Stimulated activated naive CD8-positive, alpha-beta T cell treated with anti-CD3 and anti-CD28 coated beads, Interleukin-15, amount 100 ng/mL, for 72 hours (primary cell): Measurements from ENCODE around the gene CETP.

Experiments used
- ATAC-seq: fragments of 150-1000 bp; cut with Tn5 transposase; 2 replicates; pipeline ENCODE4 v1.10.0; 2021; ENCODE audit warnings: mild to moderate bottlenecking, moderate library complexity
- DNase-seq, 2 donors: peaks; one replicate each; pipeline ENCODE4 v3.0.0; 2021 to 2022
- H3K27ac Mint-ChIP-seq, 2 donors: one replicate each; pipeline ENCODE4 v1.8.0; 2022; ENCODE audit warnings: mild to moderate bottlenecking in 2 of 2, mixed read lengths in 2 of 2, moderate library complexity in 2 of 2
- H3K27me3 Mint-ChIP-seq: one replicate; pipeline ENCODE4 v1.8.0; 2022; ENCODE audit warnings: mixed read lengths
- H3K4me1 Mint-ChIP-seq: one replicate; pipeline ENCODE4 v1.8.0; 2022; ENCODE audit warnings: mild to moderate bottlenecking, mixed read lengths
- H3K4me3 Mint-ChIP-seq, 2 donors: one replicate each; pipeline ENCODE4 v1.8.0; 2022; ENCODE audit warnings: mild to moderate bottlenecking in 2 of 2, mixed read lengths in 2 of 2, moderate library complexity in 1 of 2
- H3K9me3 Mint-ChIP-seq, 2 donors: one replicate each; pipeline ENCODE4 v1.8.0; 2022; ENCODE audit warnings: mixed read lengths in 2 of 2

The CETP gene

DNA sequence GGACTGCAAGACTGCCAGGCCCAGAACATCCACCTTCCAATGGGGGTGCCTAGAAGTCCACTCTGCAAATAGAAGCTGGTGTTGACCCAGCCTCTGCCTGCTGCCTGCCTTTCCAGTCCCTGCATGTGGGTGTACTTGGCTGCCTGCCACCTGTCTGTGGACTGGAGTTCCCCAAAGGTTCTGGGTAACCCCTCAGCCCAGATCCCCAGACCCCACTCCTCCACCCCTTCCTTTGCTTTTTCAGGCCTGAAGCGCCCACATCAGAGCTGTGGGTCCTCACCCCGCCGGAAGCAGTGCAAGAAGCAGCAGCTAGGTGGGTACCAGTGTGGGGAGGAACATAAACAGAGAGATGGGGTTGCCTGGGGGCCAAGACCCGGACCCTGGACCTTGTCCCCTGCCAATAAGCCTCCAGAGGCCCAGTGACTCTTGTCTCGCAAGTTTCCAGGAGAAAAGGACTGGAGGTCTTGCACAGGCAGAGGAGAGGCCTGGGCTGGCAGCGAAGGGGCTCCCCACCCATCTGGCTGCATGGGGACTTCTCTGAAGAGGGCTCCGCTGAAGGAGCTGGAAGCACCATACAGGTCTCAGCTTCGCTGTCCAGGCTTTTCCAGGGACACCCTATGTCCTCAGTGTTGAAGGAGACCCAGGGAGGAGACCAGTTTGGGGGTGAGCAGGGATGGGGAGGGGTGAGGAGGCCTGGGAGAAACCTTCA is 61.9 kb downstream of the CETP start:
- no peaks in the 10 kb centered on the region for H3K27me3 Mint-ChIP-seq
- ATAC-seq (peak; percentile 96), DNase-seq (peak; percentile 84 to 94)
- peaks cover 99% of the 10 kb centered on the region for H3K4me1 Mint-ChIP-seq
- peak overlapping the region; percentile 79 to 81 for H3K4me3 Mint-ChIP-seq
- no peaks in the 10 kb centered on the region for H3K9me3 Mint-ChIP-seq
- H3K27ac Mint-ChIP-seq = peak overlapping the region; percentile 78 to 97

DNA sequence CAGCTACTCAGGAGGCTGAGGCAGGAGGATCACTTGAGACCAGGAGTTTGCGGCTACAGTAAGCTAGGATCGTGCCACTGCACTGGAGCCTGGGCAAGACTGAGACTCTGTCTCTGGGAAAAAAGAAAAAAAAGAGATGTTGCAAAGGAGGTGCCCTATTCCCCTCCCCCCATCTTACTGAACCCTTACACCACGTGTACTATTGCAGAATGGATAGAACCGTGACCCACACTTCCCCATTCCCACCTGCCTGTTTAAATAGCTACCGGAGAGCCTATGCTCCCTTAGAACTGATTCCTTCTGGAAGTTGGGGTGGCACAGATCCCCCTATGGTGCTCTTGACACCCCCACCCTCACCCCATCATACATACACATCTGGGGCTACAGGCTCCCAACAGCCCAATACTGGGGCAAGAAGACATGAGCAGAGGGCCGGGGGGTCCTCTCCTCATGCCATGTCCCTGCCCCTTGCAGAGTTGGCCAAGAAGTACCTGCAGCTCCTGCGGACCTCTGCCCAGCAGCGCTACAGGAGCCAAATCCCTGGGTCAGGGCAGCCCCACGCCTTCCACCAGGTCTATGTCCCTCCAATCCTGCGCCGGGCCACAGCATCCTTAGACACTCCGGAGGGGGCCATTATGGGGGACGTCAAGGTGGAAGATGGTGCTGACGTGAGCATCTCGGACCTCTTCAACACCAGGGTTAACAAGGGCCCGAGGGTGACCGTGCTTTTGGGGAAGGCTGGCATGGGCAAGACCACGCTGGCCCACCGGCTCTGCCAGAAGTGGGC is 63.3 kb downstream of the CETP start:
- Mint-ChIP-seq H3K9me3 (peaks cover 0 to 3% of the 10 kb centered on the region in 2 donors), H3K4me1 (peaks cover 100% of the 10 kb centered on the region), H3K27me3 (no peaks in the 10 kb centered on the region), H3K4me3 (peak overlapping the region in 1 of 2 donors; percentile 48), H3K27ac (no peak overlapping the region)
- DNase-seq (no peak), ATAC-seq (no peak)

DNA sequence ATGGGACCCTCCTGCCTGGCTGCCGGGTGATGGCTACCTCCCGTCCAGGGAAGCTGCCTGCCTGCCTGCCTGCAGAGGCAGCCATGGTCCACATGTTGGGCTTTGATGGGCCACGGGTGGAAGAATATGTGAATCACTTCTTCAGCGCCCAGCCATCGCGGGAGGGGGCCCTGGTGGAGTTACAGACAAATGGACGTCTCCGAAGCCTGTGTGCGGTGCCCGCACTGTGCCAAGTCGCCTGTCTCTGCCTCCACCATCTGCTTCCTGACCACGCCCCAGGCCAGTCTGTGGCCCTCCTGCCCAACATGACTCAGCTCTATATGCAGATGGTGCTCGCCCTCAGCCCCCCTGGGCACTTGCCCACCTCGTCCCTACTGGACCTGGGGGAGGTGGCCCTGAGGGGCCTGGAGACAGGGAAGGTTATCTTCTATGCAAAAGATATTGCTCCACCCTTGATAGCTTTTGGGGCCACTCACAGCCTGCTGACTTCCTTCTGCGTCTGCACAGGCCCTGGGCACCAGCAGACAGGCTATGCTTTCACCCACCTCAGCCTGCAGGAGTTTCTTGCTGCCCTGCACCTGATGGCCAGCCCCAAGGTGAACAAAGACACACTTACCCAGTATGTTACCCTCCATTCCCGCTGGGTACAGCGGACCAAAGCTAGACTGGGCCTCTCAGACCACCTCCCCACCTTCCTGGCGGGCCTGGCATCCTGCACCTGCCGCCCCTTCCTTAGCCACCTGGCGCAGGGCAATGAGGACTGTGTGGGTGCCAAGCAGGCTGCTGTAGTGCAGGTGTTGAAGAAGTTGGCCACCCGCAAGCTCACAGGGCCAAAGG is 64.4 kb downstream of the CETP start:
- DNase-seq (no peak), ATAC-seq (no peak)
- H3K27me3 Mint-ChIP-seq = no peaks in the 10 kb centered on the region
- peaks cover 0 to 6% of the 10 kb centered on the region in 2 donors for H3K9me3 Mint-ChIP-seq
- peaks cover 97% of the 10 kb centered on the region for H3K4me1 Mint-ChIP-seq
- peak overlapping the region in 1 of 2 donors; percentile 24 for H3K4me3 Mint-ChIP-seq
- H3K27ac Mint-ChIP-seq = peak overlapping the region in 1 of 2 donors; percentile 84

DNA sequence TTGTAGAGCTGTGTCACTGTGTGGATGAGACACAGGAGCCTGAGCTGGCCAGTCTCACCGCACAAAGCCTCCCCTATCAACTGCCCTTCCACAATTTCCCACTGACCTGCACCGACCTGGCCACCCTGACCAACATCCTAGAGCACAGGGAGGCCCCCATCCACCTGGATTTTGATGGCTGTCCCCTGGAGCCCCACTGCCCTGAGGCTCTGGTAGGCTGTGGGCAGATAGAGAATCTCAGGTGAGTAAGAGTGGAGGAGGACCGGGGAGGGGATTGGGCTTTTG is 65.0 kb downstream of the CETP start:
- DNase-seq (no peak), ATAC-seq (no peak)
- peaks cover 97% of the 10 kb centered on the region for H3K4me1 Mint-ChIP-seq
- H3K4me3 Mint-ChIP-seq = no peak overlapping the region
- peaks cover 0 to 6% of the 10 kb centered on the region in 2 donors for H3K9me3 Mint-ChIP-seq
- H3K27ac Mint-ChIP-seq = peak overlapping the region in 1 of 2 donors; percentile 20
- H3K27me3 Mint-ChIP-seq = no peaks in the 10 kb centered on the region

DNA sequence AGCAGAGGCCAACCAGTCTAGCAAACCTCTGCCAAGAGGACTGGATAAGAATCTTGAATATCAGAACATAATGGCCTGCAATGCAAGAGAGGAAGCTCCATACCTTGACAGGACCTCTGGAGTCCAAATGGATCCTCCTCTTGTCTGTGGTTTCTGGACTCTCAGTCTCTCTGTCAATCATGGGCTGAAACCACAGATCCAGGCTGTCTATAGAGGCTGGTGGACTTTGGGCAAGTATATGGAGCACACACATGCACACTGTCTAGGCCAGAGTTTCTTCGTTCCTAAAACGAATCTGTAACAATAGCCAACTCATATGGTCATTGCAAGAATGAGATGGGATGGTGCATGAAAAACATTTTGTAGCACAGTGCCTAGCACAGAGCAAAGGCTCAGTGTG is 65.3 kb downstream of the CETP start:
- Mint-ChIP-seq H3K4me3 (no peak overlapping the region), H3K9me3 (peaks cover 0 to 6% of the 10 kb centered on the region in 2 donors), H3K4me1 (peaks cover 97% of the 10 kb centered on the region), H3K27me3 (no peaks in the 10 kb centered on the region), H3K27ac (no peak overlapping the region)
- ATAC-seq (no peak), DNase-seq (no peak)

DNA sequence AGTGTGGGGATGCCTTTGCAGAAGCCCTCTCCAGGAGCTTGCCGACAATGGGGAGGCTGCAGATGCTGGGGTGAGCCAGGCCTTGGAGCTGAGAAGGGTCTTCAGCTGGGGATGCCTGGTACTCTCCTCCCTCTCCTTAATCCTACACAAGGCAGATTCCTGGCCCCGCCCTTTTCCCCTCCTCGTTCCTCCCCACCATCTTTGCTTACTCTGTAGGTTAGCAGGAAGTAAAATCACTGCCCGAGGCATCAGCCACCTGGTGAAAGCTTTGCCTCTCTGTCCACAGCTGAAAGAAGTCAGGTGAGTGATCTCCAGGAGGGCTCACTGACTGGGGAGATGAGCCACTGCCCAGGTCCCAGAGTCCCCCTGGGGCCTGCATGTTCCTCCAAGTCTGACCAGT is 66.3 kb downstream of the CETP start:
- peak overlapping the region; percentile 36 to 85 for H3K27ac Mint-ChIP-seq
- DNase-seq (no peak), ATAC-seq (no peak)
- H3K9me3 Mint-ChIP-seq = peaks cover 0 to 6% of the 10 kb centered on the region in 2 donors
- no peak overlapping the region for H3K4me3 Mint-ChIP-seq
- H3K4me1 Mint-ChIP-seq = peaks cover 94% of the 10 kb centered on the region
- no peaks in the 10 kb centered on the region for H3K27me3 Mint-ChIP-seq

DNA sequence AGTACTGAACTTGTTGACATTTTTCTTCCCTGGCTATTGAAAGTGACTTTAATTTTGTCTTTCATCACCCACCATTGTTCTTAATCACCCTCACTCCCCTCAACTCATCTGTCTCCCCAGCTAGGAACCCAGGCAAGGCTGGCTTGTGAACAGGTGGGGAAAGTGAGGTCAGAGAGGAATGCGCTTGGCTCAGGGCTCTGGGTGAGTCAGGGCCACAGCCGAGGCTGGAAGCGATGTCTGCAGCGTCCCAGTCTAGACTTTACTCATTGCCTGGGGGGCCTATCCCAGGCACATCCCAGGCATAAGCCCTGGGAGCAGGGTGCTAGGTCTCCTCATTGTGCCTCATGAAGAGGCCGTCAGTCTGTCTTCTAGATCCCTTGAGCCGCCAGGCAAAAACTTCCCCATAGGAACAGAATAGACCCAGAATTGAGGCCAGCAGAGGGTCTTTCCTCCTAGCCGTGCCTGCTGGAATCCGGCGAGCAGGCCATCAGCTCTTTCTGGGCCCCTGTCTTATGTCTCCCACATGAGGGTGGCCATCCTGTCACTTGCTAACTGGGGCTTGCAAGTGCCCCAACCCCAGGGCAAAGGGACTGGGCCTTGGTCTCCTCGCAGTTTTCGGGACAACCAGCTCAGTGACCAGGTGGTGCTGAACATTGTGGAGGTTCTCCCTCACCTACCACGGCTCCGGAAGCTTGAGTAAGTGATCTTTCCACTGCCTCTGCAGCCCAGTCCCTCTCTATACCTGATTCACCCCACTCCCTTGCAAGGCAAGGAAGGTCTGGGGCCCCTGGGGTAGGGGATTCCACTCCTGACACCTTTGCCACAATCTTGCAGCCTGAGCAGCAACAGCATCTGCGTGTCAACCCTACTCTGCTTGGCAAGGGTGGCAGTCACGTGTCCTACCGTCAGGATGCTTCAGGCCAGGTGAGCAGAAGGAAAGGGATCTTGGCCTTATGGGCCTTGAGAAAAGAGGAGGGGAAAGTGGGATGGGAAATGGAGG is 67.7 kb downstream of the CETP start:
- Mint-ChIP-seq H3K4me3 (no peak overlapping the region), H3K27ac (peak overlapping the region; percentile 12 to 15), H3K9me3 (peaks cover 0 to 6% of the 10 kb centered on the region in 2 donors), H3K4me1 (peaks cover 94% of the 10 kb centered on the region), H3K27me3 (no peaks in the 10 kb centered on the region)
- ATAC-seq = peak; percentile 80
- DNase-seq = peak in 1 of 2 donors; percentile 43

DNA sequence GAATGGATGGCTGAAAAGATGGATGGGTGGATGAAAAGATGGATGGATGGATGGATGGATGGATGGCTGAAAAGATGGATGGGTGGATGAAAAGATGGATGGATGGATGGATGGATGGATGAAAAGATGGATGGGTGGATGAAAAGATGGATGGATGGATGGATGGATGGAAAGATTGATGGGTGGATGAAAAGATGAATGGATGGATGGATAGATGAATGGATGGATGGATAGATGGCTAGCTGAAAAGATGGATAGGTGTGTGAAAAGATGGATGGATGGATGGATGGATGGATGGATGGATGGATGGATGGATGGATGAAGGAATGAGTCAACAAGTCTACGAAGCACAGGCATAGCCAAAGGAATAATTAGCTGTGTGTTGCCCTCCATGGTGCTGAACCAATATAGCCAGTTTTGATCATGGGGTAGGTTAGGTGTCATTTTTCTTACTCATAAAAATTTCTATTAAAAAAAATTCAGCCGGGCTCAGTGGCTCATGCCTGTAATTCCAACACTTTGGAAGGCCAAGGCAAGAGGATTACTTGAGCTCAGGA is 68.7 kb downstream of the CETP start:
- H3K9me3 Mint-ChIP-seq = peaks cover 0 to 6% of the 10 kb centered on the region in 2 donors
- no peak for DNase-seq
- ATAC-seq = no peak
- H3K4me1 Mint-ChIP-seq = peaks cover 94% of the 10 kb centered on the region
- H3K27ac Mint-ChIP-seq = no peak overlapping the region
- H3K27me3 Mint-ChIP-seq = no peaks in the 10 kb centered on the region
- H3K4me3 Mint-ChIP-seq = no peak overlapping the region

DNA sequence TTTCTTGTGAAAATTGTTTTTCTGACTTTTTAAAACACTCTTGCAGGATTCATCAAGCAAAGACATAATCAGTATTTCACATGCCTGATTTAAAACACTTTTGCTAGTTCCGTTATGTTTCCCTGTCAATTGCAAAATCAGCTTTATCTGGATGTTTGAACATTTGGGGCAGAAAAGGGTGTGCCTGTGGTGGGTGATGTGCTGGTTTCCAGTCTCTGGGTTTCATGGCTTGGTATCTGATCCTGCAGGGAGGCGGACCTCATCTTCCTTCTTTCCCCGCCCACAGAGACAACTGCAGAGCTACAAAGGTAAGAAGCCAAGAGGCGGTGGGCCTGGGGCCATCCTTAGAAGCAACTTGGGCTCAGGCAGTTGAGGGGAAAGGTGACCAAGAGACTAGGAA is 69.4 kb downstream of the CETP start:
- Mint-ChIP-seq H3K4me3 (no peak overlapping the region), H3K27me3 (no peaks in the 10 kb centered on the region), H3K9me3 (peaks cover 0 to 6% of the 10 kb centered on the region in 2 donors), H3K27ac (peak overlapping the region in 1 of 2 donors; percentile 66), H3K4me1 (peaks cover 94% of the 10 kb centered on the region)
- ATAC-seq = no peak
- DNase-seq = no peak

DNA sequence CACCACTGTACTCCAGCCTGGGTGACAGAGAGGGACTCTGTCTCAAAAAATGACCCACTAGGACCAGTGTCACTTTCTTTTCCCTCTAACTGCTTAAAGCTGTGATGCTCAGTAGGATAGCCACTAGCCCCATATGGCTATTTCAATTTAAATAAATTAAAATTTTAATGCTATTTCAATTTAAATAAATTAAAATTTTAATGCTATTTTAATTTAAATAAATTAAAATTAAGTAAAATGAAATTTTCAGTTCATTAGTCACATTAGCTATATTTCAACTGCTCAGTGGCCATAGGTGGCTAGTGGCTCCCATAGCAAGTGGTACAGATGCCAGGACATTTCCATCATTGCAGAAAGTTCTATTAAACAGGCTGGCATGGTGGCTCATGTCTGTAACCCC is 70.6 kb downstream of the CETP start:
- ATAC-seq (no peak), DNase-seq (no peak)
- H3K27ac Mint-ChIP-seq = peak overlapping the region in 1 of 2 donors; percentile 60
- H3K27me3 Mint-ChIP-seq = no peaks in the 10 kb centered on the region
- H3K9me3 Mint-ChIP-seq = peaks cover 0 to 6% of the 10 kb centered on the region in 2 donors
- peaks cover 94% of the 10 kb centered on the region for H3K4me1 Mint-ChIP-seq
- no peak overlapping the region for H3K4me3 Mint-ChIP-seq

DNA sequence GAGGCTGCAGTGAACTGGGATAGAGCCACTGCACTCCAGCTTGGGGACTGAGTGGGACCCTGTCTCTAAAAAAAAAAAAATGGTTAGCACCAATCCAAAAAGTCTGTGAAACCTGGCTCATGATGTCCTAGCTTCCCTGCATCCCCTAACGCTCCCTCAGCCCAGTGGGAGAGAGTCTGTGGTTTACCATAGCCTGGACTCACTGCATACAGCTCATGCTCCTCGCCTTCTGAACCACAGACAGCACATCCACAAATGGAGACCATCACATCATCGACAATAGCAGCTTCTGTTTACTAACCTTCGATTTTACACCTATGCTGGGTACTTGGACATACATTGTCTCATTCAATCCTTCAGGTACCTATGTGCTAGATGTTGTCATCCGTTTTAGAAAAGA is 71.2 kb downstream of the CETP start:
- Mint-ChIP-seq H3K27ac (peak overlapping the region in 1 of 2 donors; percentile 60), H3K4me1 (peaks cover 94% of the 10 kb centered on the region), H3K27me3 (no peaks in the 10 kb centered on the region), H3K4me3 (no peak overlapping the region), H3K9me3 (peaks cover 0 to 6% of the 10 kb centered on the region in 2 donors)
- no peak for ATAC-seq
- no peak for DNase-seq
